OCI-LY7 (cell line): Measurements from ENCODE around the gene C2CD4C. TPM values are rescaled to one million over a fixed set of nuclear protein-coding genes. Genes with fewer than 3 reads are reported as not detected.
"Not testable (repeated sequence)": the region's sequence is repeated elsewhere in the genome, so short reads cannot be mapped to it uniquely, and the experiment has no call there.

Experiments used
- BruUV-seq: library from RNA; stranded (reverse); fragments of 400-500 nt; replicated peaks from 2 replicates; lab custom pipeline; 2021; lab: Mats Ljungman, UMichigan
- CTCF ChIA-PET: fragments of 300-600 bp; sonication (Branson Sonifier 250); formaldehyde crosslinking; loops from one replicate; lab custom pipeline; 2022; ENCODE audit warnings: antibody characterized with exemption; ENCODE audit not compliant: unreplicated experiment; lab: Charles Lee
- POLR2A ChIA-PET: fragments of 300-600 bp; sonication (Branson Sonifier 250); formaldehyde crosslinking; loops from one replicate; lab custom pipeline; 2022; ENCODE audit warnings: antibody characterized with exemption; lab: Charles Lee
- DNase-seq: peaks from one replicate; pipeline ENCODE4 v3.0.0-alpha.2; 2015; ENCODE audit warnings: low spot score
- H2AFZ ChIP-seq: fragments of 200-600 bp; sonication (generic), shearing (Covaris generic); 2 replicates; pipeline ENCODE4 v1.6.1; 2014; ENCODE audit warnings: mild to moderate bottlenecking, antibody characterized with exemption, low read length, moderate library complexity
- H3K27ac ChIP-seq: fragments of 200-600 bp; sonication (generic); 2 replicates; pipeline ENCODE4 v1.5.1; 2014; ENCODE audit warnings: mixed run types, low read depth, mild to moderate bottlenecking, moderate library complexity, low read length, inconsistent platforms; ENCODE audit not compliant: poor library complexity, severe bottlenecking
- H3K36me3 ChIP-seq: fragments of 200-600 bp; sonication (generic); 2 replicates; pipeline ENCODE4 v1.6.1; 2014; ENCODE audit warnings: mild to moderate bottlenecking, antibody characterized with exemption, low read length, moderate library complexity, mixed read lengths; ENCODE audit not compliant: insufficient read depth
- H3K4me1 ChIP-seq: fragments of 200-600 bp; sonication (generic); 2 replicates; pipeline ENCODE4 v1.5.1; 2014; ENCODE audit warnings: mild to moderate bottlenecking, low read length; ENCODE audit not compliant: insufficient read depth, poor library complexity, severe bottlenecking
- H3K4me2 ChIP-seq: fragments of 200-600 bp; sonication (generic); 2 replicates; pipeline ENCODE4 v1.6.1; 2014; ENCODE audit warnings: mild to moderate bottlenecking, low read length
- H3K4me3 ChIP-seq: fragments of 200-600 bp; sonication (generic); 2 replicates; pipeline ENCODE4 v1.5.1; 2014; ENCODE audit warnings: mild to moderate bottlenecking, low read depth, low read length; ENCODE audit not compliant: poor library complexity, severe bottlenecking
- H3K79me2 ChIP-seq: fragments of 200-600 bp; sonication (generic); 2 replicates; pipeline ENCODE4 v1.6.1; 2016; ENCODE audit warnings: low read depth, mild to moderate bottlenecking, low read length, moderate library complexity, mixed read lengths; ENCODE audit not compliant: insufficient read depth
- H3K9me2 ChIP-seq: fragments of 200-600 bp; sonication (generic); 2 replicates; pipeline ENCODE4 v1.6.1; 2016; ENCODE audit warnings: mild to moderate bottlenecking, low read length, mixed read lengths; ENCODE audit not compliant: insufficient read depth
- H3K9me3 ChIP-seq: fragments of 200-600 bp; sonication (generic); 2 replicates; pipeline ENCODE4 v1.6.1; 2014; ENCODE audit warnings: mild to moderate bottlenecking, mixed run types, low read length, mixed read lengths
- H4K20me1 ChIP-seq: fragments of 200-600 bp; sonication (generic); 2 replicates; pipeline ENCODE4 v1.6.1; 2014; ENCODE audit warnings: mild to moderate bottlenecking, antibody characterized with exemption, low read length, moderate library complexity, mixed read lengths; ENCODE audit not compliant: insufficient read depth
- CTCF ChIP-seq: fragments of 200-600 bp; sonication (generic); conservative IDR thresholded peaks from 2 replicates; pipeline ENCODE4 v1.5.1; 2014; ENCODE audit warnings: mild to moderate bottlenecking, antibody characterized with exemption, low read length, moderate library complexity, mixed read lengths
- EZH2phosphoT487 ChIP-seq: fragments of 200-600 bp; sonication (generic); IDR thresholded peaks from 2 replicates; pipeline ENCODE4 v1.6.1; 2018; ENCODE audit warnings: low read depth, borderline replicate concordance, mild to moderate bottlenecking, mixed run types, antibody characterized with exemption, low read length, moderate library complexity, mixed read lengths
- intact Hi-C: fragments of 100-400 bp; cut with micrococcal nuclease; formaldehyde crosslinking; loops from one replicate; pipeline ENCODE4 v1.10.0; 2022; ENCODE audit not compliant: unreplicated experiment
- total RNA-seq, 2 experiments: library from RNA; depleted of rRNA in 1 of 2; stranded (reverse); fragments of >200 nt in 1 of 2; shearing (Covaris generic) in 1 of 2; gene quantifications; 2 replicates each; pipeline ENCODE4 v1.2.3, GENCODE V29; 2014 to 2022

The C2CD4C gene
- total RNA-seq, 2 experiments from 2014 or later, result 0.16 to 0.59 TPM

GRCh38 chr19:362683-363082 is 46.3 kb downstream of the C2CD4C start:
- Histone ChIP-seq H2AFZ (no peak overlapping the region), H3K36me3 (no peaks in the 10 kb centered on the region), H3K4me2 (no peak overlapping the region), H3K4me1 (no peaks in the 10 kb centered on the region), H3K4me3 (no peak overlapping the region), H3K27ac (no peak overlapping the region), H3K9me3 (no peaks in the 10 kb centered on the region), H4K20me1 (no peaks in the 10 kb centered on the region), H3K9me2 (no peaks in the 10 kb centered on the region), H3K79me2 (no peaks in the 10 kb centered on the region)
- BruUV-seq, result no TSS peak
- no peak for DNase-seq
- no peak for TF ChIP-seq EZH2phosphoT487
- CTCF ChIA-PET, result no interaction called here
- intact Hi-C loops, result no loop called here
- POLR2A ChIA-PET, result no interaction called here

- no peak for DNase-seq
- no peaks in the 10 kb centered on the region for H4K20me1 ChIP-seq
- no peak overlapping the region for H3K27ac ChIP-seq
- H3K4me1 ChIP-seq, result no peaks in the 10 kb centered on the region
- no peak overlapping the region for H3K4me2 ChIP-seq
- H3K9me2 ChIP-seq, result no peaks in the 10 kb centered on the region
- ChIA-PET POLR2A (no interaction called here), CTCF (no interaction called here)
- H2AFZ ChIP-seq, result no peak overlapping the region
- H3K79me2 ChIP-seq, result no peaks in the 10 kb centered on the region
- no peak for TF ChIP-seq EZH2phosphoT487
- TF ChIP-seq CTCF, result no peak
- intact Hi-C loops, result no loop called here
- H3K36me3 ChIP-seq, result no peaks in the 10 kb centered on the region
- no peak overlapping the region for H3K4me3 ChIP-seq
- no peaks in the 10 kb centered on the region for H3K9me3 ChIP-seq
- BruUV-seq, result no TSS peak
Measured at GRCh38 chr19:362154-362553, 46.8 kb downstream of the C2CD4C start.

GRCh38 chr19:359653-359925 is 49.4 kb downstream of the C2CD4C start:
- DNase-seq, result no peak
- no peaks in the 10 kb centered on the region for H4K20me1 ChIP-seq
- no peak overlapping the region for H3K27ac ChIP-seq
- no peaks in the 10 kb centered on the region for H3K79me2 ChIP-seq
- H3K9me2 ChIP-seq, result no peaks in the 10 kb centered on the region
- no peak overlapping the region for H2AFZ ChIP-seq
- BruUV-seq, result no TSS peak
- no peaks in the 10 kb centered on the region for H3K36me3 ChIP-seq
- ChIA-PET CTCF (no interaction called here), POLR2A (no interaction called here)
- intact Hi-C loops, result no loop called here
- H3K9me3 ChIP-seq, result no peaks in the 10 kb centered on the region
- no peaks in the 10 kb centered on the region for H3K4me1 ChIP-seq
- H3K4me3 ChIP-seq, result no peak overlapping the region
- no peak for TF ChIP-seq CTCF
- no peak for TF ChIP-seq EZH2phosphoT487
- no peak overlapping the region for H3K4me2 ChIP-seq

GRCh38 chr19:355536-355935 is 53.4 kb downstream of the C2CD4C start:
- H3K79me2 ChIP-seq, H3K4me3 ChIP-seq, H3K36me3 ChIP-seq, H3K9me3 ChIP-seq, intact Hi-C loops, H2AFZ ChIP-seq, CTCF ChIA-PET, POLR2A ChIA-PET, H3K27ac ChIP-seq, DNase-seq, H4K20me1 ChIP-seq, H3K4me2 ChIP-seq, BruUV-seq, H3K4me1 ChIP-seq, H3K9me2 ChIP-seq: not testable (repeated sequence)
